Tibial nerve (tissue), 4 donors: ENCODE data around the gene NRXN3.

Experiments
- EP300 ChIP-seq, 2 donors: sonication (generic); formaldehyde crosslinking; IDR thresholded peaks; one replicate each; pipeline ENCODE4 v1.6.1; 2017; ENCODE audit warnings: antibody characterized with exemption in 2 of 2, mild to moderate bottlenecking in 1 of 2
- POLR2A ChIP-seq, 2 donors: fragments of 450-650 bp; IDR thresholded peaks; one replicate each; pipeline ENCODE4 v1.6.1; 2017; ENCODE audit warnings: antibody characterized with exemption in 2 of 2, mild to moderate bottlenecking in 2 of 2, moderate library complexity in 2 of 2
- TF ChIP-seq, protein P1 (sequence below), 5 experiments: fragments of 200-600 bp in 3 of 5; fragments of 450-650 bp in 2 of 5; sonication (generic) in 3 of 5; IDR thresholded peaks; one replicate each; pipeline ENCODE4 v1.5.1; 2016 to 2019; ENCODE audit warnings: antibody characterized with exemption in 5 of 5, mild to moderate bottlenecking in 3 of 5, moderate library complexity in 2 of 5

DNA sequence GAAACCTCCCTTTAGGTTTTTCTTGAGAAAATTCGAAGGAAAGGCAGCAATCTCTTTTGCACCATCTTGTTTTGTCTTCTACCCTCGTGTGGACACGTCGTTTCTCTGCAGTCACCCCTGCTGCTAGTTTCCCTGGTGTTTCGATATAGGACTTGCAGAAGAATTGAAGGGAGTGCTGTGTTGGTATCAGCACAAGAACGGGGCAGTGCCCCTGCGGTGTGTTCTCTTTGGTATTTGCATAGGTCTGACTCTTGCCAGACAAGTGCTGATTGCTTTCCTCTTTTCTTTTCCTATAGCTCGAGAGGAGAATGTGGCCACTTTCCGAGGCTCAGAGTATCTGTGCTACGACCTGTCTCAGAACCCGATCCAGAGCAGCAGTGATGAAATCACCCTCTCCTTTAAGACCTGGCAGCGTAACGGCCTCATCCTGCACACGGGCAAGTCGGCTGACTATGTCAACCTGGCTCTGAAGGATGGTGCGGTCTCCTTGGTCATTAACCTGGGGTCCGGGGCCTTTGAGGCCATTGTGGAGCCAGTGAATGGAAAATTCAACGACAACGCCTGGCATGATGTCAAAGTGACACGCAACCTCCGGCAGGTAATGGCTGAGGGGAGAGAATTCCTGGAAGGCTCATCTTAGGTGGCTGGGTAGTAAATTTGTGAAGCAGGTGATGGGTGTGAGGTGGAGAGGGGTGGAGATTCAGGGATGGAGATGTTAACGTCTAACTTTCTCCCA is 474.8 kb downstream of the NRXN3 start:
- TF ChIP-seq, protein P1, sequence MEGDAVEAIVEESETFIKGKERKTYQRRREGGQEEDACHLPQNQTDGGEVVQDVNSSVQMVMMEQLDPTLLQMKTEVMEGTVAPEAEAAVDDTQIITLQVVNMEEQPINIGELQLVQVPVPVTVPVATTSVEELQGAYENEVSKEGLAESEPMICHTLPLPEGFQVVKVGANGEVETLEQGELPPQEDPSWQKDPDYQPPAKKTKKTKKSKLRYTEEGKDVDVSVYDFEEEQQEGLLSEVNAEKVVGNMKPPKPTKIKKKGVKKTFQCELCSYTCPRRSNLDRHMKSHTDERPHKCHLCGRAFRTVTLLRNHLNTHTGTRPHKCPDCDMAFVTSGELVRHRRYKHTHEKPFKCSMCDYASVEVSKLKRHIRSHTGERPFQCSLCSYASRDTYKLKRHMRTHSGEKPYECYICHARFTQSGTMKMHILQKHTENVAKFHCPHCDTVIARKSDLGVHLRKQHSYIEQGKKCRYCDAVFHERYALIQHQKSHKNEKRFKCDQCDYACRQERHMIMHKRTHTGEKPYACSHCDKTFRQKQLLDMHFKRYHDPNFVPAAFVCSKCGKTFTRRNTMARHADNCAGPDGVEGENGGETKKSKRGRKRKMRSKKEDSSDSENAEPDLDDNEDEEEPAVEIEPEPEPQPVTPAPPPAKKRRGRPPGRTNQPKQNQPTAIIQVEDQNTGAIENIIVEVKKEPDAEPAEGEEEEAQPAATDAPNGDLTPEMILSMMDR (IDR thresholded peaks at IDR 0.05) = no peak
- TF ChIP-seq POLR2A (IDR thresholded peaks at IDR 0.05) (no peak), EP300 (IDR thresholded peaks at IDR 0.05) (no peak)
